ENCODE data around the gene PITPNM3.
A peak's percentile ranks its signal among the peaks of the same experiment; 100 is the strongest.
"Not testable (repeated sequence)": the region's sequence is repeated elsewhere in the genome, so short reads cannot be mapped to it uniquely, and the experiment has no call there.

Gene PITPNM3

DNA sequence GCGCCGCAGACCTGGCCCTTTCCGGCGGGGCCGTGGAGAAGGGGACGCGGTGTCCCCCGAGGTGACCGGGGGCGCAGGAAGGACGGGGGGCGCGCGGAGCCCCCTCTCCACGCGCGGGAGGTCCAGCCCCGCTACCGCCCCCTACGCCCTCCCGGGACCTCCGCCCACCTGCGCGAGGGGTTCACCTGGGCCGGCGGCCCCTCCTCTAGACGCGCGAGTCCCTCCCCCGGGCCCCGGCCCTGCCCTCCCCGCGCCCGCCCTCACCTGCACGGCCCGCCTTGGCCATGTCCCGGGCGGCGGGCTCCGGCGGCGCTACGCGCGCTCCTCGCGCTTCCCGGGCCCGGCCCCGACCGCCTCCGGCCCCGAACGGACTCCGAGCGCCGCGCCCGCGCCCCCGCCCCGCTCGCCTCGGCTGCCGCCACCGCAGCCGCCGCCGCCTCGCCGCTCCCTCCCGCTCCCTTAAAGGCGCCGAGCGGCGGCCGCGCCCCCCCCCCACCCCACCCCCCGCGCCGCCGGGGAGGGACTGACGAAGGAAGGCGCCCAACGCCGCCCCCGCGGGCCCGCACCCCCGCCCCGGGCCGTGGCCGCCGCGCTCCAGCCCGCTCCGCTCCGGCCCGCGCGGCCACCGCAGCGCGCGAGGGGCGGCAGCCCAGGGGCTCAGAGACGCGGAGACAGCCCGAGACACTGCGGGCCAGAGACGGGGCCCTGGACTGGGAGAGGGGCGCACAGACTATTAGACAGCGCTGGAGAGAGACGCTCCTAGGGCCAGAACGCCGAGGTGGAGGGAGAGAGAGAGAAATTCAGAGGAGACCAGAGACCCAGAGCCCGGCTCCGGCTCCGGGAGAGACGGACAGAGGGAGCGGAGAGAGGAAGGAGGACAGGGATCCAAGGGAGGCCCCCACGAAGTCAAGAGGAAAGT is at the start of gene PITPNM3:
Gene PITPNM3 (minus strand): TSS at position 435 of the 919 bp plus-strand sequence. CDS start 149 bp downstream, at position 286.
- peak; percentile 29 for DNase-seq

- no peak for DNase-seq
Measured at GRCh38 chr17:6605142-6605541, 48.8 kb upstream of the PITPNM3 start.

GRCh38 chr17:6603744-6604325 is 47.5 kb upstream of the PITPNM3 start:
- peak; percentile 5 for DNase-seq

DNA sequence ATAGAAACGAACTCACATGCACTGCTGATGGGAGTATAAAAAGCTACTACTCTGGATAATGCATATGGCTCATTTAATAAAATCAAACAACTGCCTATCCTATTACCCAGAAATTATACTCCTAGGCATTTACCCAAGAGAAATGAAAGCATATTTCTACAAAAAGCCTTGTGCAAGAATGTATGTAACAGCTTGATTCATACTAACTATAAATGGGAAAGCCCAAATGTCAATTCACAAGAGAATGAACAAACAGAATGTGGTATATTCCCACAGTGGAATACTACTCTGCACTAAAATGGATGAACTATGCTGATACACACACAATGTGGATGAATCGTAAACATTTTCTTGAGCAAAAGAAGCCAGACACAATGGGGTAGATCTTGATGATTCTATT is 45.8 kb upstream of the PITPNM3 start:
- no peak for DNase-seq

DNA sequence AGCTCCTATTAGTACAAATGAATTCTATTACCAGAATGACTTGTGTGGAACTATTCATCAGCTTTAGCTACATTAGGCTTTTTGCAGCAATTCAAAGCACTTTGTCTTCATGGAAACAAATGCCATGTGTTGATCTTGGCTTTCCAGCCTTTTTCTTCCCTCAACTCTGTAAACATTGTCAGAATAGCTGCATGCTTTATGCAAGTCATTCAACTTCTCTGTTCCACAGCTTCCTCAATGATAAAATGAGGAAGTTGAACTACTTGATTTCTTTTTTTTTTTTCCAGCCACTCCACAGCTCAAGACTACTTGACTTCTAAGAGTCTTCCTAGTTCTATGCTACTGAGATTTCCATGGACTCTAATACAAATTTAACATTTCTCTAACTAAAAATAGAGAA is 43.0 kb upstream of the PITPNM3 start:
- no peak for DNase-seq

DNA sequence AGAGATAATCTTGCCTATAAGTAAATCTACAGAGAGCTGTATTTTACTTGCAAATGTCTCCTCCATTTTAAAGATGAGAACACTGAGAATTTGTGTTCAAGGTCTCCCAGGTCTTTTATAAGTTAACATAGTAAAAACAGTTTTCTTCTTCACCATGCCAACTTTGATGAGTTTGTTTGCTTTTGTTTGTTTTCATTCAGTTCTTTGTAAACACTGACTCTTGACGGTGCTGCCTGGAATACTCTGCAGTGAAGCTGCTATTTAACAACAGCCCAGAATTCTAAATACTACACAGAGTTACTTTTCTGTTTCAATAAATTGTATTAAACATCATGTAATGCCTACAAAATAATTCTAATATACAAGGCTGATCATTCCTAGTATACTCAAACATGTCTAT is 41.4 kb upstream of the PITPNM3 start:
- no peak for DNase-seq

- no peak for DNase-seq
Measured at GRCh38 chr17:6596941-6597340, 40.6 kb upstream of the PITPNM3 start.

DNA sequence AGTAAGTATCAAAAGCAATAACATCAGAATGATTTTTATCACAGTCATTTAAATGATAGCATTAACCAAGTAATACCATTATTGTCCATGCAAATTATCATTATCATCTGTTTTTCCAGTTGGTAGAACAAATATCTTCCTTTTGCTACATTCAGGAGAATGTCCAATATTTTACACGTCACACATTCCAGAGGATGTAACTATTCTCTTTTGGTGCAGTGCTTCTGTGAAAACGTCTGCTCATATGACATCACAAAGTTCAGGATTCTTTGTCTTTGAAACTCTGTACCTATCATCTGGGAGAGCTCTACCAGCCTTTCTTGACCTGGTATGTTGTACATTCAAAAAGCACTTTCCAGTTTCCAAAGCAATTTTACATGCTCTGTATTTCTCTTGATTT is 40.2 kb upstream of the PITPNM3 start:
- DNase-seq, result no peak

DNA sequence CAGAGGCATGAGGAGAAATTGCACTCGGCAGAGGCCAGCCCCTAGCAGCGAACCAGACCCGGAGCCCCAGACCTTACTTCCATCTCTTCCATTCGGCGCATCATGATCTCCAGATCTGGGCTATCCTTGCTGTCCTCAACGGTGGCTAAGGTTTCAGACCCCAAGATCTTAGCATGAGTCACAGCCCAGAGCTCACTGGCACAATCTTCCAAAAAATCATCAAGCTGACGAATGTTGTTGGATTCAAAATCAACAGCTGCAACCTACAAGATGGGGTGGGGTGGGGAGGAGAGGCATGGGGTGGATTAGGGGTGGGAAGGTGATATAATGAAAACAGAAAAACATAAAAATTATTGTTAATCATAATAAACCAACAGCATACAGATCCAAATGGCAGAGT is 39.7 kb upstream of the PITPNM3 start:
- DNase-seq, result no peak

- not testable (repeated sequence) for DNase-seq
Measured at GRCh38 chr17:6593371-6593770, 37.0 kb upstream of the PITPNM3 start.

GRCh38 chr17:6592173-6592572 is 35.8 kb upstream of the PITPNM3 start:
- DNase-seq, result no peak

- DNase-seq, result no peak
Measured at GRCh38 chr17:6591599-6592158, 35.3 kb upstream of the PITPNM3 start.

DNA sequence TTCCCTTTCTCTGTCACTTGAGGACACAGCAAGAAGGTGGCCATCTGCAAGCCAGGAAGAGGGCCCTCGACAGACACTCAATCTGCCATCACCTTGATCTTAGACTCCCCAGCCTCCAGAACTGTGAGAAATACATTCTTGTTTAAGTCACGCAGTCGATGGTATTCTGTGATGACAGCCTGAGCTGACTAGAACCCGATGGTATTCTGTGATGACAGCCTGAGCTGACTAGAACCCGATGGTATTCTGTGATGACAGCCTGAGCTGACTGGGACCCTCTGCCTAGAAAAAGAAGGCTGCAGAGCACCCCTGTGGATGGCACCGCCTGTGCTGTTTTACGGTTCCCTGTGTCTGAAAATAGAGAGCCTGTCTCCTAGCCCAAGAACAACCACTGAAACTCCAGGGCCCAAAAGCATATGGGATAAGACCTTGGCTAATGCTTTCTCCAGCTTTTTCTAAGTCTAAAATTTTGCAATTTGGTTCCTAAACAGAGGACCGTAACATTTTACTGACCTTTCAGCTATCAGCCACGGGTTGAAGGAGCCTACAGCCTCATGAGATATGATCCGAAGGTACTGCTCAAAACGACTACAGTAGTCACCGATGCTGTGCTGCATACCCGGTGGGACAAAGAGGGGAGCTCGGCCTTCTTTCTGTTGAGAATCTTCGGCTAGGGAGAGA is 33.1 kb upstream of the PITPNM3 start:
- DNase-seq, result no peak

GRCh38 chr17:6588165-6588564 is 31.8 kb upstream of the PITPNM3 start:
- DNase-seq, result no peak

DNA sequence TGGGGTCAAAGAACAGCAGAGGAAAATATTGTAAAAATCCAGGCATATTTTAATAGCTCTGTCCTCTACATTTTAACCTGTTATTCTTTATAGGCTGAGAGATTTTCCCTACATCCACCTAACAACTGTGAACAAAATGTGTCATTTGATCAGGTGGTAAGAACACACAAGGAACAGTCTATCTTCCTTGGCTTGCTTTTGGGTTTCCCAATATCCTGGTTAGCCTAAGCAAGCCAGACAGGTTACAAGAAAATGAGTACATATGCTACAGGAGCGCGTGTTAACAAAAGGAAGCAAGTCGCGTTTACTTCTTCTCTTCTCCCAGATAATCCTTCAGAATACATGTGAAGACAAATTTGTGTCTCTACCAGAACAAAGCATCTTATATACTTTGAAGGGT is 31.0 kb upstream of the PITPNM3 start:
- DNase-seq, result no peak

- DNase-seq, result no peak
Measured at GRCh38 chr17:6583411-6583810, 27.1 kb upstream of the PITPNM3 start.

- no peak for DNase-seq
Measured at GRCh38 chr17:6580625-6581024, 24.3 kb upstream of the PITPNM3 start.

DNA sequence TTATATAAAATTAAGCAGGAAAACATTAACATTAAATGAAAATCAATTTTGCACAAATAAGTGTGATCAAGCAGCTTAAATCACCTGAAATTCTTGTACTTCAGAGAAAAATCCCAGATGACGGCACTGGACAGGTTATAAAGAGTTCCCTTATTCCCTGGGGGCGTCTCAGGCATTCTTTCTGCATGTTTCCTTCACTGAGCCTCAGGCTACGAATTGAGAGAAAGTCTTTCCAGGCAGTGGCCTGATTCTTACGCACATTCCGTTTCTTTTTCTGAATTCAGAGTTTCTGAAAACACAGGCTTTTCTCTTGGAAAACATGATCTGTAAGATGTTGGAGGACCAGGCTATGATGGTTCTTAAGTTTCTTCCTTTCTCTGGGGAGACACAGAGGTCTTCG is 22.1 kb upstream of the PITPNM3 start:
- DNase-seq, result no peak

DNA sequence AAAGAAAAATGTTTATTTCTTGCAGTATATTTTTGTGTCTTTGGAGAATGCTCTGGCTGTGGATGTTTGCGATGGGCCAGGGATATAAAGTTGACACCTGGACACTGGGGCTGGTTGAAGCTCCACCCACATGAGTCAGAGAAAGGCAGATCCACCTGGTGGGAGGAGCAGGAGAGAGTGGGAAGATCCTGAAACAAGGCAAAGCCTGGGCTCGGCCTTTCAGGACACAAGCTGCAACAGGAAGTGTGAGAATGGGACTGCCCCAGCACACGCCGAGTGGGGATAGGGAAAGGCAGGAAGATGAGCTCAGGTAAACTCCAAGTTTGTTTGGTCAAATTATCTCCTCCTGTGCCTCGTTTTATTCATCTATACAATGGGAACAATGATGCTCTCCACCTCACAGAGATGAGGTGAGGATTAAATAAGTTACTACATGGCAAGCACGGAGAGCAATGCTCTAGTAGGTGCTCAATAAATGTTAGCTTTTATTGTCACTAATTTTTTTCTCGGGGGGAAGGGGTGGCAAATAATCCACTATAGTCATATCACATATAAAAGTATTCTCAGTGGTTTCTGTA is 21.4 kb upstream of the PITPNM3 start:
- no peak for DNase-seq

DNA sequence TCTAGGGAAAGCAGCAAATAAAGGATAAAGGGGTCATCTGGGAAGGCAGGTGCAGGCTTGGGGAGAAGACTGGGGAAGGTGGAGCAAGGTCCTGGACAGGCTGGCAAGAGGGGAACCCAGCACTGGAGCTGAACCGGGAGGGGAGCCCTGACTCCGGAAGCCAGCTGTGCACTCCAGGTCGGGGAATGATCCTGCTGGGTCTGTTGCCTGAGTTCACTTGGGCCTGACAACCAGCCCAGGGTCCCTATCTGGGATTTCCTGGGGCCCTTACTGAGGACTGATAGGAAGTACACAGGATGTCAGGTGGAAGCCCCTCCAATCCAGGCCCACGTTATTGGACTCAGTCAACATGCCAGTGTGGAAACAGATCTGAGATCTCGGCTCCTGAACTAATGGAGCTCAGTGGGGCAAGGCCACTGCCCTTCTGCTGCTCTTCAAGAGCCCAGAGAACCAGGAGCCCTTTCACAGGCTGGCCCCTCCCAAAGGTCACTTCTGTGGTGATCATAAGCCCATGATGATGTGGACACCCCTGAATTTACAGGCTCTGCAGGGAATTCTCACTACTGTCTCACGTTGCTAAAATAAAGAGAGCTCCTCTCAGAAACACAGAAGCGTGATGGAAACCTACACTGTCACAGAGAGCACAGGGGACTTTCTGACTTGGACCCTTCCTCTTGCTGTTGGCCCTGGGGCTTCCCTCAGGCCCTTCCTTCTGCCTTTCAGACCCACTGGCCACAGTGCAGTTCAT is 19.9 kb upstream of the PITPNM3 start:
- DNase-seq, result no peak

DNA sequence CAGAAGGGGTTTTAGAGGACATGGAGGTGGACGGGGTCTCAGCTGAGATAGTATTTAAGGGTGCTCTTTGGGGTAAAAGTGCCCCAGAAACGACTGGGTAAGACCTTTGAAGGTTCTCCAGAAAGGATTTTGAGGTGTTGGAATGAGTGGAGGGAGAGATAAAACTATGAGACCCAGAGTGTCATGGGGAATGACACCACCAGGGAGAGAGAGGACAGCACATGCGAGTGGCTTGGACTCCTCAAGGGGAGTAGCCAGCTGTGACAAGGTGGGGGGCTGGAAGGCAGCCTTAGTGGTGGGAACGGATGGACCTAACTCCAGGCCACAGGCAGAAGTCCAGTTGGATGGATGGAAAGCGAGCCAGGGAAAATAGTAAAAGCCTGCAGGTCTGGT is 19.2 kb upstream of the PITPNM3 start:
- no peak for DNase-seq
